NCI-H82 (cell line): ENCODE results near the gene ZNF23.

Experiments
- DNase-seq: peaks from one replicate; lab custom pipeline; 2025; lab: John Stamatoyannopoulos, UW

Gene ZNF23

GRCh38 chr16:71467810-71468209 is 5.8 kb upstream of the ZNF23 start:
- DNase-seq: no peak

DNA sequence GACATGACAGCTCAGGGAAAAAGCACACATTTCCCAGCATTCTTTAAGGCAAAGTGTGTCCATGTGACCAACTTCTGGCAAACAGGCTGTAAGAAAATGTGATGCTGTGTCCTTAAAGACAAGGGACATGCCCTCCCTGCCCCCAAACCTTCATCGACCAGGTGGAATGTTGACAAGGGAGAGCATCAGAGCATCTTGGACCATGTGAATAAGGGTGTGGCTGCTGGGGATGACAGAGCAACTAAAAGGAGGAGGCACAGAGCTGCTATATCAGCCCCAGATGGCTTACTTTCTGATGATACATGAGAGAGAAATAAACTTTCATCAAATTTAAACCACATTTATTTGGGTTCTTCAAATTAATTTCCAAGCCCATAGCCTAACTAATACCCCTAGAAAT is 2.2 kb upstream of the ZNF23 start:
- DNase-seq: no peak

- no peak for DNase-seq
Measured at GRCh38 chr16:71460941-71461340, 1.1 kb downstream of the ZNF23 start.

- no peak for DNase-seq
Measured at GRCh38 chr16:71460236-71460635, 1.8 kb downstream of the ZNF23 start.

GRCh38 chr16:71459510-71459909 is 2.5 kb downstream of the ZNF23 start:
- DNase-seq: no peak

- DNase-seq: no peak
Measured at GRCh38 chr16:71456801-71457200, 5.2 kb downstream of the ZNF23 start.

GRCh38 chr16:71453036-71453435 is 9.0 kb downstream of the ZNF23 start:
- no peak for DNase-seq

DNA sequence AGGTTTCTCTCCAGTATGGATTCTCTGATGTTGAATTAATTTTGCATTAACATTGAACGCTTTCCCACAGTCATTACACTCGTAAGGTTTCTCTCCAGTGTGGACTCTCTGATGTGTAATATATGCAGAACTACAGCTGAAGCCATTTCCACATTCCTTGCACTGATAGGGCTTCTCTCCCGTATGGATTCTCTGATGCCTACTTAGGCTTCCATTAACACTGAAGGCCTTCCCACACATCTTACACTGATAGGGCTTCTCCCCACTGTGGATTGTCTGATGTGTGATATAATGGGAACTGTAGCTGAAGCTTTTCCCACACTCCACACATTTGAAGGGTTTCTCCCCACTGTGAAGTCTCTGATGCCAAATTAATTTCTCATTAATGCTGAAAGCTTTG is 13.0 kb downstream of the ZNF23 start:
- no peak for DNase-seq

GRCh38 chr16:71448274-71448866 is 13.7 kb downstream of the ZNF23 start:
- no peak for DNase-seq

DNA sequence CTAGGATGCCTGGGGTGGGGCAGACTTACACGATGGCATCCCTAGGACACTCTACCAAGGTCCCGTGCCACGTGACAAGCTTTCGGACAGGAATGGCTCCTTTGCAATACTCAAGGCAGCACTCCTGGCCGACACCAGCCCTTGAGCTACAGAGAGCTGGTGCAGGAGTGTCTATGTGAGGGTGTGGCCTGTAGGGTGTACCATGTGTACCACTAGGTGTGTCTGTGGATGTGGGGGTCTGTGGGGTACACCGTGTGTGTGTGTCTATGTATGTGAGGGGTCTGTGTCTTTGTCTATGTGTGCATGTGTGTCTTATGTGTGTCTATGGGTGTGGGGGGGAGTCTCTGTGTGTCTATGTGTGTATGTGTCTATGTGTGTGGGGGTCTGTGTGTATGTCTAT is 18.3 kb downstream of the ZNF23 start:
- no peak for DNase-seq

DNA sequence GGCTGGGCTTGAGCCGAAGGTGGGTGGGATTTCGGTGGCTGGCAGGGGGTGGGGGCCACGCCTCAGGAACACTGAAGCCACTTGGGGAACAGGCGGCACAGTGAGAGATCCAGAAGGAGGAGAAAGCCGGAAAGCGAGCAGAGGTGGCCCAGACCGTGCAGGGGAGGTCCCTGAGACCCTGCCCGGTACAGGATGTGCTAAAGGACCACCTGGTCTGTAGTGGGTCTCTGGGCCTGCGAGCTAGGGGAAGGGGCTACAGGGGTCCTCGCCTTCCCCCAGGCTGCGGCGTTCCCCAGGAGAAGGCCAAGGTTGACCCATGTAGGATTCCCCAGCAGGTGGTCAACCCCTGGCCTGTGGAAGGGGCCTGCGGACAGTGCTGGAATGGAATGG is 20.0 kb downstream of the ZNF23 start, which contains the start of gene TLE7:
Gene TLE7, minus strand, starts transcription at position 4 of the 390 bp plus-strand sequence. CDS start 8,730 bp downstream, outside the sequence.
- no peak for DNase-seq

- peak; percentile 34 for DNase-seq
Measured at GRCh38 chr16:71441348-71442050, 20.5 kb downstream of the ZNF23 start.

GRCh38 chr16:71440669-71441347 is 21.2 kb downstream of the ZNF23 start:
- DNase-seq: peak; percentile 20

DNA sequence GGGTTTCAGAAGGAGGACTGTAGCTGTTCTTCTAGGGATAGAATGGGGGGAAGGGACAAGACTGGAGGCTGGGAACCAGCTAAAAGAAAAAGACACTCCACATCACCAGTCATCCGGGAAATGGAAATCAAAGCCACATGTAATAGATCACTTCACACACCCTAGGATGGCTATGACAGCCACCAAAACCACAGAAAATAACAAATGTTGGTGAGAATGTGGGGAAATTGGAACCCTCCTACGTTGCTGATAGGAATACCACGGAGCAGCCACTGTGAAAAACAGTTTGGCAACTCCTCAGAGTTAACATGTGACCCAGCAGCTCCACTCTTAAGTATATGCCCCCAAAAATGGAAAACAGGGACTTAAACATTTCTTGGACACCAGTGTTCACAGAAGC is 22.5 kb downstream of the ZNF23 start:
- no peak for DNase-seq

GRCh38 chr16:71436473-71436872 is 25.6 kb downstream of the ZNF23 start:
- no peak for DNase-seq

GRCh38 chr16:71432906-71433305 is 29.1 kb downstream of the ZNF23 start:
- DNase-seq: no peak

DNA sequence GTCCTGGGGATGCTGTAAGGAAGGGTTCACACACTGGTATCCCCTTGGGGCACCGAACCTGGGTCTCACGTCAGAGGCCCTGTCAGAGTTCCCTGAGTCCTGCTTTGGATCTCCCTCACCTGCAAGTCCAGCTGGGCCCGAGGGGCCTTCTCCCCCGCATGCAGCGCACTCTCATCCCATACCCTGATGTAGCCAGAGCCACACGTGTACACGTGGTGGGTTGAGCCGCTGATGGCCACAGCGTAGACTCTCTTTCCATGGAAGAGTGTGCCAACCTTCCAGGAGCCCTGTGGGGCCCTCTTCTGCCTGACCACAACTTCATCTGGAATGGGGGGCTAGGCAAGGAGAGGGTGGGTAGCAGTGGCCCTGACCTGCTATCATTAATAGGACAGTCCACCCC is 30.1 kb downstream of the ZNF23 start:
- no peak for DNase-seq

- DNase-seq: no peak
Measured at GRCh38 chr16:71431176-71431575, 30.9 kb downstream of the ZNF23 start.

GRCh38 chr16:71430744-71431143 is 31.3 kb downstream of the ZNF23 start:
- no peak for DNase-seq

- DNase-seq: no peak
Measured at GRCh38 chr16:71429581-71429980, 32.5 kb downstream of the ZNF23 start.

DNA sequence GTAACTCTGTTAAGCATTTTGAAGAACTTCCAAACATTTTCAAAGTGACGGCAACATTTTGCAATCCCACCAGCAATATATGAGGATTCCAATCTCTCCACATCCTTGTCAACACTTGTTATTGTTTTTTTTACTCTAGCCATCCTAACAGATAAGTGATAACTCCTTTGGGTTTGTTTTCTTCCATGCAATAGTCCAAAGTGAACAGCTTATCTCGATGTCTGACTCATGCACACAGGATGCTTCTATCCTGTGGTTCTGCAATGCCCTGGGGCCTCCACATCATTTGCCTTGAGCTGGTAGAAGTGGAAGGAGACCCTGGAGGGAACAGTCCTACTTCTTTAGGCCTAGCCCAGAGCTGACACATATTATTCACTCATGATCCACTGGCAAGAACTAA is 33.2 kb downstream of the ZNF23 start:
- DNase-seq: no peak

- DNase-seq: no peak
Measured at GRCh38 chr16:71428385-71428784, 33.7 kb downstream of the ZNF23 start.

- DNase-seq: no peak
Measured at GRCh38 chr16:71426880-71427615, 35.0 kb downstream of the ZNF23 start.
